ENCODE data around the gene TNFAIP8. TPM values are rescaled to one million over a fixed set of nuclear protein-coding genes. Genes with fewer than 3 reads are reported as not detected.

Gene TNFAIP8
- total and polyA plus RNA-seq, 2 donors (not counting 1 experiment from before 2014, with no cell fraction given): 36.7 to 37.7 TPM

DNA sequence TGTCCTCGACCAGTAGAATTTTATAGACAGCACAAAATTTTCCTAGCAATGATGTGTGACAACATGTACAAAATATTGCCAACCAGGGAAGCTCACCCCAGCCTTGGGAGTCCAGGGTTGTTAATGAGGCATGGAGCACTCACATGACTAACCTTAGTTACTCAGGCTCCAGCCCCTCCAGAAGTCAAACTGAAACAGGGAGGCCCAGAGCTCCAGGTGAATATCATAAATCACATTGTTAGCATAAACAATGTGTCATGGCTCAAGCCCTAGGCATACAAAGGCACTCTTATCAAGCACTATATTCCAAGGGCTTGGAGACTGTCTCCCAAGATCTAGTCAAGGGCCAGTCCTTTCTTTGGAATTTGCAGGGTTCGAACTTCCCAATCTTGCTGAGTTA lies 44.4 kb downstream of the TNFAIP8 start:
- H3K79me2 ChIP-seq (ENCODE audit: control insufficient read depth, insufficient read depth, low read length): no peaks in the 10 kb centered on the region
- H3K27me3 ChIP-seq (ENCODE audit: control insufficient read depth, insufficient read depth, low read length): no peaks in the 10 kb centered on the region
- peaks cover 3% of the 10 kb centered on the region for H3K4me1 ChIP-seq (ENCODE audit: control insufficient read depth, extremely low read depth, insufficient read depth, low read length)
- no peak overlapping the region for H2AFZ ChIP-seq (ENCODE audit: low read length)
- H3K4me3 ChIP-seq (replicated peaks in 1 of 4; ENCODE audit: control extremely low read depth in 1 of 4, insufficient read depth in 1 of 4, low read depth in 3 of 4, low read length in 4 of 4): no peak overlapping the region
- no peak for TF ChIP-seq EZH2 (IDR thresholded peaks at IDR 0.05; ENCODE audit: low read length, missing control alignments)
- TF ChIP-seq, protein P1, sequence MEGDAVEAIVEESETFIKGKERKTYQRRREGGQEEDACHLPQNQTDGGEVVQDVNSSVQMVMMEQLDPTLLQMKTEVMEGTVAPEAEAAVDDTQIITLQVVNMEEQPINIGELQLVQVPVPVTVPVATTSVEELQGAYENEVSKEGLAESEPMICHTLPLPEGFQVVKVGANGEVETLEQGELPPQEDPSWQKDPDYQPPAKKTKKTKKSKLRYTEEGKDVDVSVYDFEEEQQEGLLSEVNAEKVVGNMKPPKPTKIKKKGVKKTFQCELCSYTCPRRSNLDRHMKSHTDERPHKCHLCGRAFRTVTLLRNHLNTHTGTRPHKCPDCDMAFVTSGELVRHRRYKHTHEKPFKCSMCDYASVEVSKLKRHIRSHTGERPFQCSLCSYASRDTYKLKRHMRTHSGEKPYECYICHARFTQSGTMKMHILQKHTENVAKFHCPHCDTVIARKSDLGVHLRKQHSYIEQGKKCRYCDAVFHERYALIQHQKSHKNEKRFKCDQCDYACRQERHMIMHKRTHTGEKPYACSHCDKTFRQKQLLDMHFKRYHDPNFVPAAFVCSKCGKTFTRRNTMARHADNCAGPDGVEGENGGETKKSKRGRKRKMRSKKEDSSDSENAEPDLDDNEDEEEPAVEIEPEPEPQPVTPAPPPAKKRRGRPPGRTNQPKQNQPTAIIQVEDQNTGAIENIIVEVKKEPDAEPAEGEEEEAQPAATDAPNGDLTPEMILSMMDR (conservative IDR thresholded peaks at IDR 0.05 in 1 of 2, IDR thresholded peaks at IDR 0.05 in 1 of 2; ENCODE audit: low read depth in 1 of 2, low read length in 2 of 2): no peak
- no peak overlapping the region for H3K9ac ChIP-seq (ENCODE audit: insufficient read depth, low read length)
- no peaks in the 10 kb centered on the region for H3K36me3 ChIP-seq (ENCODE audit: control insufficient read depth, insufficient read depth, low read length)
- H3K4me2 ChIP-seq (ENCODE audit: extremely low read depth, insufficient read depth, low read length): no peak overlapping the region
- no peaks in the 10 kb centered on the region for H4K20me1 ChIP-seq (ENCODE audit: control insufficient read depth, extremely low read depth, insufficient read depth, low read length)
- H3K27ac ChIP-seq (ENCODE audit: insufficient read depth, low read length): no peak overlapping the region
- no peaks in the 10 kb centered on the region for H3K9me3 ChIP-seq (ENCODE audit: control insufficient read depth, insufficient read depth, low read depth, low read length)
- DNase-seq (ENCODE audit: low read depth in 2 of 2): peak in 1 of 2 donors; percentile 76

DNA sequence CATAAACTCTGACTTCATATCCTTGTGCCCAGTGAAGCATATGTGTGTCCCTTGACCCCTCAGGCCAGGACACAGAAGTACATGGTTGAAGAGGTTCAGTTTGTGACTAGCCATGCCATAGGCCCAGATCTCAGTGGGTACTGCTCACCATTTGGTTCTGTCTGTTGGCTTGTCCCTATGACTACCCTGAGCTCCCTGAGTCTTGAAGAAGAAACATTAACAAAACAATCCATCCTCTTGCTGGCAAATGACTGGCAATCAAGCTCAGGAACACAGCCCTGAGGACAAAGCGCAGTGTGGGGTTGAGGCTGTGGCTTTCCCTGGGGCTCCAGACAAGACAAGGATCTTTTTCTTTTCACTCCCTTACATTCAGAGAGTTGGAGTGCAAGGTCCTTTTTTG lies 46.3 kb downstream of the TNFAIP8 start:
- H2AFZ ChIP-seq (ENCODE audit: low read length): no peak overlapping the region
- no peak overlapping the region for H3K9ac ChIP-seq (ENCODE audit: insufficient read depth, low read length)
- H3K36me3 ChIP-seq (ENCODE audit: control insufficient read depth, insufficient read depth, low read length): no peaks in the 10 kb centered on the region
- H3K27me3 ChIP-seq (ENCODE audit: control insufficient read depth, insufficient read depth, low read length): no peaks in the 10 kb centered on the region
- no peak overlapping the region for H3K27ac ChIP-seq (ENCODE audit: insufficient read depth, low read length)
- no peaks in the 10 kb centered on the region for H4K20me1 ChIP-seq (ENCODE audit: control insufficient read depth, extremely low read depth, insufficient read depth, low read length)
- no peak overlapping the region for H3K4me3 ChIP-seq (replicated peaks in 1 of 4; ENCODE audit: control extremely low read depth in 1 of 4, insufficient read depth in 1 of 4, low read depth in 3 of 4, low read length in 4 of 4)
- H3K9me3 ChIP-seq (ENCODE audit: control insufficient read depth, insufficient read depth, low read depth, low read length): no peaks in the 10 kb centered on the region
- peaks cover 3% of the 10 kb centered on the region for H3K4me1 ChIP-seq (ENCODE audit: control insufficient read depth, extremely low read depth, insufficient read depth, low read length)
- TF ChIP-seq, protein P1 (conservative IDR thresholded peaks at IDR 0.05 in 1 of 2, IDR thresholded peaks at IDR 0.05 in 1 of 2; ENCODE audit: low read depth in 1 of 2, low read length in 2 of 2): no peak
- no peak for TF ChIP-seq EZH2 (IDR thresholded peaks at IDR 0.05; ENCODE audit: low read length, missing control alignments)
- DNase-seq (ENCODE audit: low read depth in 2 of 2): no peak
- no peak overlapping the region for H3K4me2 ChIP-seq (ENCODE audit: extremely low read depth, insufficient read depth, low read length)
- no peaks in the 10 kb centered on the region for H3K79me2 ChIP-seq (ENCODE audit: control insufficient read depth, insufficient read depth, low read length)

DNA sequence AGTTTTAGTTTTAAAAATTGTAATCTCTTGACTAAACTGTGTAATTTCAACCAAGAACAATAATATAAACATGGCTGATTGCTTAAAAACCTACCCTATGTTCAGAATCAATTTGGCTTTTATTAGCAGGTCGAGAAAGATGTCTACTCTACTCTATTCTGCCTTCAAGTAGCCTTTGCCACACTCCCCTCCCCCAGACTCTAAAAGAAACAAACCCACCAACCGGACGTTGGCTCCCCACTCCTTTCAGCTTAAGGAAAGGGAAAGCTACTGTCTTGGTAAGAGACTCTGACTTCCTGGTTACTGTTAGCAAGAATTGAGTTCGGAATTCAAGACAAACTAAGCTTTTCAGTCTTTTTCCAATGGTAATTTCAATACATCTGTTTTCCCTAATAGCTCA lies 46.7 kb downstream of the TNFAIP8 start:
- no peak overlapping the region for H3K4me2 ChIP-seq (ENCODE audit: extremely low read depth, insufficient read depth, low read length)
- H4K20me1 ChIP-seq (ENCODE audit: control insufficient read depth, extremely low read depth, insufficient read depth, low read length): no peaks in the 10 kb centered on the region
- no peak overlapping the region for H3K9ac ChIP-seq (ENCODE audit: insufficient read depth, low read length)
- no peak overlapping the region for H3K27ac ChIP-seq (ENCODE audit: insufficient read depth, low read length)
- H3K79me2 ChIP-seq (ENCODE audit: control insufficient read depth, insufficient read depth, low read length): no peaks in the 10 kb centered on the region
- H2AFZ ChIP-seq (ENCODE audit: low read length): no peak overlapping the region
- no peaks in the 10 kb centered on the region for H3K9me3 ChIP-seq (ENCODE audit: control insufficient read depth, insufficient read depth, low read depth, low read length)
- H3K36me3 ChIP-seq (ENCODE audit: control insufficient read depth, insufficient read depth, low read length): no peaks in the 10 kb centered on the region
- peaks cover 3% of the 10 kb centered on the region for H3K4me1 ChIP-seq (ENCODE audit: control insufficient read depth, extremely low read depth, insufficient read depth, low read length)
- TF ChIP-seq, protein P1 (conservative IDR thresholded peaks at IDR 0.05 in 1 of 2, IDR thresholded peaks at IDR 0.05 in 1 of 2; ENCODE audit: low read depth in 1 of 2, low read length in 2 of 2): no peak
- TF ChIP-seq EZH2 (IDR thresholded peaks at IDR 0.05; ENCODE audit: low read length, missing control alignments): no peak
- DNase-seq (ENCODE audit: low read depth in 2 of 2): no peak
- H3K4me3 ChIP-seq (replicated peaks in 1 of 4; ENCODE audit: control extremely low read depth in 1 of 4, insufficient read depth in 1 of 4, low read depth in 3 of 4, low read length in 4 of 4): no peak overlapping the region
- no peaks in the 10 kb centered on the region for H3K27me3 ChIP-seq (ENCODE audit: control insufficient read depth, insufficient read depth, low read length)
